NCI-H524 treated with DMSO at 0.1 percent for 48 hours (cell line): ENCODE measurements around the gene PRTG.
"Not testable (repeated sequence)": the region's sequence is repeated elsewhere in the genome, so short reads cannot be mapped to it uniquely, and the experiment has no call there.

Experiments
- DNase-seq: peaks from one replicate; lab custom pipeline; 2025; lab: John Stamatoyannopoulos, UW

The PRTG gene

DNA sequence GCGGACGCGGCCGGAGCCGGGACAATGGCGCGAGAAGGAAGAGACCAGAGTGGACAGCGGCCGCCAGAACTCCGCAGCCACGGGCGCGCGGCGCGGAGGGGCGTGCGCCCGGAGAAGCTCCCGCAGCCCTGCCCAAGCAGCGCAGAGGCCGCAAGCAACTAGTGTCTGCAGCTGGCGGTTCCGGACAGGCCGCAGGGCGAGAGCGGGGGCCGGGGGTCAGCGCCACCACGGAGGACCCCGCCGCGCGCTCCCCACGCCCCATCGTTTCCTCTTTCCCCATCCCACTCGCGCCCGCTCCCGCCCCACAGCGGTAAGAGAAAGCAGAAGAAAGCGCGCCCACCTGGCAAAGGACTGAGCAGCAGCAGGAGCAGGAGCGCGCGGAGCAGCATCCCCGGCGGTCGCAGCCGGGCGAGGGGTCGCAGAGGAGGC, 440 bp downstream of the PRTG start:
- no peak for DNase-seq

- no peak for DNase-seq
These were observed 987 bp downstream of the PRTG start for GRCh38 chr15:55741833-55742497.

GRCh38 chr15:55740981-55741832, 1.7 kb downstream of the PRTG start:
- DNase-seq: no peak

GRCh38 chr15:55740359-55740878, 2.5 kb downstream of the PRTG start:
- DNase-seq: no peak

- no peak for DNase-seq
These were observed 3.3 kb downstream of the PRTG start for GRCh38 chr15:55739641-55740040.

GRCh38 chr15:55738715-55739114, 4.2 kb downstream of the PRTG start:
- DNase-seq: no peak

DNA sequence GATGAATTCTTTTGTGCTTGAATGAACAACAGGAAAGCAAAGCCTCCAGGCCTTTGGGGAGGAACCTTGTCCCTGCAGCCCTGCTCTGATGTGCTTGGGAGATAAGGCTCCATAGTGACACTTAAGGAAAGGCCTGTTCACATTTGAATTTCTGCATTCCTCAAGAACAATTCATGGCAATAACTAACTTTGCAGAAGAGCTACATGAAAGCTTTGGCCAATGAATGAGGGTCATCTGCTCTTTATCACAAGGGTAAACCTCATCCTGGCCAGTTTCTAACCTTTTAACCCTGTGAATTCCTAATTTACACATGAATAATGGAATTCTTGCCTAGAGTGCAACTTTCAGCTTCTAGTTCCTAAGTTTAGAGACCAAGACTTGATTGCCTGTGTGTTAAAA, 5.6 kb downstream of the PRTG start:
- no peak for DNase-seq

- DNase-seq: no peak
These were observed 6.2 kb downstream of the PRTG start for GRCh38 chr15:55736756-55737155.

GRCh38 chr15:55734641-55735040, 8.3 kb downstream of the PRTG start:
- DNase-seq: no peak

DNA sequence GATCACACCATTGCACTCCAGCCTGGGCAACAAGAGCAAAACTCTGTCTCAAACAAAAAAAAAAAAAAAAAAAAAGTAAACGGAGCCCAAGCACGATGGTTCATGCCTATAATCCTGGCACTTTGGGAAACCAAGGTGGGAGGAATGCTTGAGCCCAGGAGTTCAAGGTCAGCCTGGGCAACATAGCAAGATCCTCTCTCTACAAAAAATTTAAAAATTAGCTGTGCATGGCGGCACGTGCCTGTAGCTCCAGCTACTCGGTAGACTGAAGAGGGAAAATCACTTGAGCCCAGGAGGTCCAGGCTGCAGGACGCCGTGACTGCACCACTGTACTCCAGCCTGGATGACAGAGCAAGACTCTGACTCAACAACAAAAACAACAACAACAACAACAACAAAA, 9.5 kb downstream of the PRTG start:
- not testable (repeated sequence) for DNase-seq

- DNase-seq: no peak
These were observed 21.3 kb downstream of the PRTG start for GRCh38 chr15:55721554-55722185.

- no peak for DNase-seq
These were observed 27.4 kb downstream of the PRTG start for GRCh38 chr15:55715355-55716076.

DNA sequence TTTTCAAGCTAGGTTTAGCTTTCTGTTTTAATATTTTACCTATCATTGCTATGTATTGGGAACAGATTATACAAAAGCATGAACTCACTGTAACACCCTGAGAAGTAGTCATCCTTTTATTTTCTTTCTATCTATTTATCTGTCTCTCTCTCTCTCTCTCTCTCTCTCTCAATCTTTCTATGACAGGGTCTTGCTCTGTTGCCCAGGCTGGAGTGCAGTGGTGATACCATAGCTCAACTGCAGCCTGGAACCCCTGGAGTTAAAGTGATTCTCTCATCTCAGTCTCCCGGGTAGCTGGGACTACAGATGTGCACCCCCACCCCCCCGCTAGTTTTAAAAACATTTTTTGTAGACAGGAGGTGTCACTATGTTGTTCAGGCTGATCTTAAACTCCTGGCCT, 28.9 kb downstream of the PRTG start:
- DNase-seq: no peak

DNA sequence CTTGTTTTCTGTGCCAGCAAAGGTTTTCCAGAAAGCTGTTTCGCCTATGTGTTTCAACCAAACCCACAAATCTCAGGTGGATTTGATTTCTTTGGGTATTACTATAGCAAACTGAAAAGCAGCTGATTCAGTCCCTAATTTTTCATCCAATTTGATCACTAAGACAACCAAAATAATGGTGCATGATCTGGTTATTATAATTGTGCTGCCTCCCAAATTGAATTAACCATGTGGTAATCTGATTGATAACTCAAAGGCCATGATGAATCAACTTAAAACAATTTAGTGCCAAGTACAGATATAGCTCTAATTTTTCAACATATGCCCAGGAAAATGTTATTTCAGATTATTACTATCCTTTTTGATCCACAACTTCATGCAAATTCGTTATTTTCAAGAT, 30.6 kb downstream of the PRTG start:
- DNase-seq: no peak

- DNase-seq: no peak
These were observed 32.7 kb downstream of the PRTG start for GRCh38 chr15:55710286-55710685.

- DNase-seq: no peak
These were observed 33.5 kb downstream of the PRTG start for GRCh38 chr15:55709458-55709857.

- DNase-seq: no peak
These were observed 34.2 kb downstream of the PRTG start for GRCh38 chr15:55708720-55709119.

- DNase-seq: no peak
These were observed 35.0 kb downstream of the PRTG start for GRCh38 chr15:55707951-55708350.

DNA sequence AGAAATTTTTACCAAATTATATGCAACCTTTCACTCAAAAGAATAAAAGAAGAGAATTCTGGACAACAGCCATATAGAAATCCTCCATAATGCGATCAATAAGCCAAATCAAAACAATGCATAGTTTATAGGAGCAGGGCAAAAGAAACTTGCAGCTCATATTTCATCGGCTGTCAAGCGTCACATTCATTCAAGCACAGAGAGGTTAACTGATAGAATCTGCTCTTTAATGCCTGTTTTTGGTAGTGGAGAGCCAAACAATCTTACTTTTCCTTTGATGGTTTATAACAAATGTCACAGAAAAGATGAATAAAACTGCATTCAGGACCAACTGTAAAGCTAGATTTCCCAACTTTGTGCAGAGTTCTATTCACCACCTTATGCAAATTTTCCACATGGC, 35.4 kb downstream of the PRTG start:
- DNase-seq: no peak

DNA sequence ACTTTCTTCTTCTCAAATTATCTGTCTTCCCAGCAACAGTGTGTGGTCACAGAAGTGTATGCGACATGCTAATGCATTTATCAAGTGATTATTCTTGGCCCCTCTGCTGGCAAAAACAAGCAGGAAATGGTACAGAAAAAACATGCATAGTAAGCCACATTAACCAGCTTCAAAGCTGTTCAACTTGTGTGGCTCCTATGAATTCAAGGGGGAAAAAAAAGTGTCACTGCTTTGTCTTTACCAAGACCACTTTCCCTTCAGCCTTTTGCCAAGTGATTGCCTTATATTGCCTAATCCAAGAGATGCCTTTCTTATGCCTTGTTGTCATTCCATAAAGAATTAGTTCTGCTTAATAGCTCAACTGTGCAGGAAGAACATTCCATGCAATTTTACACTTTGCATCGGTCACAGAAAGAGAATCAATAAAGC, 39.1 kb downstream of the PRTG start:
- no peak for DNase-seq

DNA sequence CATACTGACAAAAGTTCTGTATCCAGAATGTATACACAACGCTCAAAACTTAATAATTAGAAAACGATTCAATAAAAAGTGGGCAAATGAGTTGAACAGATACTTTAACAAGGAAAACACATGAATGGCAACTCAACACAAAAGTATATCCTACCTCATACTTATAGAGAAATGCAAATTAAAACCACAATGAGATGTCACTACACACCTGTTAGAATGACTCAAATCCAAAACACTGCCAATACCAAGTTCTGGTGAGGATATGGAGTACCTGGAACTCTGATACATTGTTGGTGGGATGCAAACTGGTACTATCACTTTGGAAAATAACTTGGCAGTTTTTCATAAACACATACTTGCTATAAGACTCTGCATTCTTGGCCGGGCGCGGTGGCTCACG, 42.1 kb downstream of the PRTG start:
- DNase-seq: no peak

DNA sequence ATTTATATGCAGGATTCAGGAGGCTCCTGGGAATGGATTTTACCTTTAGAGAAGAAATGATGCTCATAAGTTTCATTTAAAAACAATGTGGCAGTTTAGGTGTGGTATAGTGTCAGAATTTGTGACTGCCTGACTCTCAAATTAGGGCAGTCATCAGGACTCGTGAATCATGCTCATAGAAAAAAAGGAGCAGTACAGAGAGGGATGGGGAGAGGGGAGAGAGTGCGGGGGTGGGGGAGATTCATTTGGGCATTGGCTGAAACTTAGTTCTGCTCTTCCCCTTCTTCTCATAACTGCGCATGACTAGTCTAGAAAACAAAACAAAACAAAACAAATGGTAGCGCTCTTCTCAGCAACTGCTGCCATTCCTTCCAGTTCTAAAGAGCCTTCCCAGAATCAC, 44.3 kb downstream of the PRTG start:
- no peak for DNase-seq
